ENCODE results near the gene TC2N. TPM values are rescaled to one million over a fixed set of nuclear protein-coding genes. Genes with fewer than 3 reads are reported as not detected.

TC2N gene
- total and polyA plus RNA-seq, 2 donors (not counting 1 experiment from before 2014, with no cell fraction given) = 3.7 to 10.4 TPM

- H3K4me2 ChIP-seq (replicated peaks; ENCODE audit: low read depth, low read length, poor library complexity, severe bottlenecking) = no peak overlapping the region
- H3K4me1 Mint-ChIP-seq = peaks cover 16% of the 10 kb centered on the region
- no peak overlapping the region for H3K9ac ChIP-seq (ENCODE audit: low read length)
- H4K20me1 ChIP-seq (ENCODE audit: control insufficient read depth, insufficient read depth, low read length, poor library complexity, severe bottlenecking) = no peaks in the 10 kb centered on the region
- 100% methylated on average over 1 of the region's 2 CpGs for WGBS (ENCODE audit: insufficient coverage)
- CTCF ChIA-PET = no interaction called here
- POLR2A ChIA-PET = no interaction called here
- H3K9me3 Mint-ChIP-seq (ENCODE audit: insufficient read depth) = no peaks in the 10 kb centered on the region
- peaks cover 0 to 5% (median 0%) of the 10 kb centered on the region in 4 experiments for H3K27me3 ChIP-seq (replicated peaks in 1 of 4; ENCODE audit: control extremely low read depth in 1 of 4, control insufficient read depth in 3 of 4, insufficient read depth in 4 of 4, low read length in 3 of 4)
- DNase-seq = no peak
- intact Hi-C loops (cut with micrococcal nuclease) = no loop called here
- no peaks in the 10 kb centered on the region for H3K9me3 ChIP-seq (ENCODE audit: control extremely low read depth in 1 of 3, control insufficient read depth in 2 of 3, insufficient read depth in 1 of 3, low read length in 2 of 3)
- no peak overlapping the region for H3K4me3 ChIP-seq (ENCODE audit: control extremely low read depth in 1 of 5, extremely low read depth in 1 of 5, insufficient read depth in 1 of 5, low read depth in 2 of 5, low read length in 4 of 5)
- H3K4me3 Mint-ChIP-seq = no peak overlapping the region
- H3K27ac ChIP-seq (ENCODE audit: low read length in 2 of 2) = no peak overlapping the region
- TF ChIP-seq EZH2 (IDR thresholded peaks at IDR 0.05; ENCODE audit: borderline replicate concordance, insufficient read depth, low read depth, low read length, poor library complexity, severe bottlenecking) (no peak), CTCF (IDR thresholded peaks at IDR 0.05) (no peak)
- no peaks in the 10 kb centered on the region for H3K36me3 ChIP-seq (replicated peaks in 1 of 2; ENCODE audit: control extremely low read depth in 1 of 2, control insufficient read depth in 1 of 2, extremely low read depth in 1 of 2, insufficient read depth in 2 of 2, low read length in 1 of 2)
- no peak overlapping the region for H2AFZ ChIP-seq (ENCODE audit: insufficient read depth, low read depth, low read length, poor library complexity, severe bottlenecking)
- H3K27ac Mint-ChIP-seq = no peak overlapping the region
- no peaks in the 10 kb centered on the region for H3K79me2 ChIP-seq (ENCODE audit: control insufficient read depth, insufficient read depth, low read length)
- ATAC-seq (ENCODE audit: low read depth) = no peak
- H3K4me1 ChIP-seq (ENCODE audit: control insufficient read depth in 2 of 2, insufficient read depth in 2 of 2, low read length in 2 of 2) = peaks cover 11 to 18% of the 10 kb centered on the region in 2 donors
- H3K27me3 Mint-ChIP-seq = peaks cover 17% of the 10 kb centered on the region
These were observed 89.1 kb downstream of the TC2N start for GRCh38 chr14:91778217-91778616.

GRCh38 chr14:91774140-91775096, 92.9 kb downstream of the TC2N start:
- Histone ChIP-seq H3K4me3 (ENCODE audit: control extremely low read depth in 1 of 5, extremely low read depth in 1 of 5, insufficient read depth in 1 of 5, low read depth in 2 of 5, low read length in 4 of 5) (peak overlapping the region in 1 of 5 experiments; percentile 7), H3K4me1 (ENCODE audit: control insufficient read depth in 2 of 2, insufficient read depth in 2 of 2, low read length in 2 of 2) (peaks cover 11 to 18% of the 10 kb centered on the region in 2 donors), H2AFZ (ENCODE audit: insufficient read depth, low read depth, low read length, poor library complexity, severe bottlenecking) (no peak overlapping the region), H3K79me2 (ENCODE audit: control insufficient read depth, insufficient read depth, low read length) (no peaks in the 10 kb centered on the region), H3K27ac (ENCODE audit: low read length in 2 of 2) (no peak overlapping the region), H3K9ac (ENCODE audit: low read length) (peak overlapping the region; percentile 15), H3K4me2 (replicated peaks; ENCODE audit: low read depth, low read length, poor library complexity, severe bottlenecking) (peak overlapping the region; percentile 50), H3K27me3 (replicated peaks in 1 of 4; ENCODE audit: control extremely low read depth in 1 of 4, control insufficient read depth in 3 of 4, insufficient read depth in 4 of 4, low read length in 3 of 4) (peaks cover 0 to 5% (median 0%) of the 10 kb centered on the region in 4 experiments), H3K9me3 (ENCODE audit: control extremely low read depth in 1 of 3, control insufficient read depth in 2 of 3, insufficient read depth in 1 of 3, low read length in 2 of 3) (no peaks in the 10 kb centered on the region), H4K20me1 (ENCODE audit: control insufficient read depth, insufficient read depth, low read length, poor library complexity, severe bottlenecking) (no peaks in the 10 kb centered on the region), H3K36me3 (replicated peaks in 1 of 2; ENCODE audit: control extremely low read depth in 1 of 2, control insufficient read depth in 1 of 2, extremely low read depth in 1 of 2, insufficient read depth in 2 of 2, low read length in 1 of 2) (no peaks in the 10 kb centered on the region)
- no peak for TF ChIP-seq EZH2 (IDR thresholded peaks at IDR 0.05; ENCODE audit: borderline replicate concordance, insufficient read depth, low read depth, low read length, poor library complexity, severe bottlenecking)
- peaks cover 12% of the 10 kb centered on the region for H3K27me3 Mint-ChIP-seq
- no peaks in the 10 kb centered on the region for H3K9me3 Mint-ChIP-seq (ENCODE audit: insufficient read depth)
- ATAC-seq (ENCODE audit: low read depth) (peak; percentile 71), DNase-seq (peak; percentile 64)
- H3K4me3 Mint-ChIP-seq = peak overlapping the region; percentile 60
- WGBS (ENCODE audit: insufficient coverage) = 23% methylated on average over 3 of the region's 5 CpGs
- H3K27ac Mint-ChIP-seq = no peak overlapping the region
- H3K4me1 Mint-ChIP-seq = peaks cover 16% of the 10 kb centered on the region
- ChIA-PET POLR2A (no interaction called here), CTCF (interaction anchor here (0.9 kb wide), 1 partner anchor 119 kb away, joined by 3 read pairs; no protein-coding TSS in a partner anchor)
- intact Hi-C loops (cut with micrococcal nuclease) = no loop called here
